ENCODE results near the gene CIAO2B.

GRCh38 chr16:66923247-66923731 is 10.9 kb downstream of the CIAO2B start:
- TF ChIP-seq, protein P1, sequence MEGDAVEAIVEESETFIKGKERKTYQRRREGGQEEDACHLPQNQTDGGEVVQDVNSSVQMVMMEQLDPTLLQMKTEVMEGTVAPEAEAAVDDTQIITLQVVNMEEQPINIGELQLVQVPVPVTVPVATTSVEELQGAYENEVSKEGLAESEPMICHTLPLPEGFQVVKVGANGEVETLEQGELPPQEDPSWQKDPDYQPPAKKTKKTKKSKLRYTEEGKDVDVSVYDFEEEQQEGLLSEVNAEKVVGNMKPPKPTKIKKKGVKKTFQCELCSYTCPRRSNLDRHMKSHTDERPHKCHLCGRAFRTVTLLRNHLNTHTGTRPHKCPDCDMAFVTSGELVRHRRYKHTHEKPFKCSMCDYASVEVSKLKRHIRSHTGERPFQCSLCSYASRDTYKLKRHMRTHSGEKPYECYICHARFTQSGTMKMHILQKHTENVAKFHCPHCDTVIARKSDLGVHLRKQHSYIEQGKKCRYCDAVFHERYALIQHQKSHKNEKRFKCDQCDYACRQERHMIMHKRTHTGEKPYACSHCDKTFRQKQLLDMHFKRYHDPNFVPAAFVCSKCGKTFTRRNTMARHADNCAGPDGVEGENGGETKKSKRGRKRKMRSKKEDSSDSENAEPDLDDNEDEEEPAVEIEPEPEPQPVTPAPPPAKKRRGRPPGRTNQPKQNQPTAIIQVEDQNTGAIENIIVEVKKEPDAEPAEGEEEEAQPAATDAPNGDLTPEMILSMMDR (IDR thresholded peaks at IDR 0.05) = no peak
- TF ChIP-seq POLR2A (IDR thresholded peaks at IDR 0.05) = no peak
